H1 (cell line): ENCODE measurements around the gene ZNF260. TPM values are rescaled to one million over a fixed set of nuclear protein-coding genes. Genes with fewer than 3 reads are reported as not detected.

ENCODE experiments used
- ASH2L ChIP-seq: fragments of 200-600, 300-600 bp; sonication (generic); IDR thresholded peaks from one replicate; pipeline ENCODE4 v1.7.1; 2017; ENCODE audit warnings: low read length
- BACH1 ChIP-seq: IDR thresholded peaks from 2 replicates; pipeline ENCODE4 v1.6.1; 2012; ENCODE audit warnings: low read length, improper control_type of control experiment
- CBX5 ChIP-seq: fragments of 300-800, 300-1000 bp; sonication (generic); IDR thresholded peaks from 2 replicates; pipeline ENCODE4 v1.7.1; 2016; ENCODE audit warnings: antibody characterized with exemption, low read length, low read depth
- CREB1 ChIP-seq: IDR thresholded peaks from 2 replicates; pipeline ENCODE4 v1.6.1; 2012; ENCODE audit warnings: inconsistent platforms
- EP300 ChIP-seq, 2 experiments: IDR thresholded peaks; 1 replicate in 1 of 2; 2 replicates in 1 of 2; pipeline ENCODE4 v1.6.1; 2011 to 2012; ENCODE audit warnings: low read depth in 2 of 2, low read length in 2 of 2, mild to moderate bottlenecking in 2 of 2, borderline replicate concordance in 1 of 2, inconsistent platforms in 1 of 2, moderate library complexity in 1 of 2
- FOSL1 ChIP-seq: IDR thresholded peaks from 2 replicates; pipeline ENCODE4 v1.6.1; 2011; ENCODE audit warnings: mild to moderate bottlenecking, low read depth, low read length, moderate library complexity; ENCODE audit not compliant: insufficient read depth
- HDAC2 ChIP-seq, 2 experiments: fragments of 300-600 bp in 1 of 2; sonication (generic) in 1 of 2; IDR thresholded peaks; 2 replicates each; pipeline ENCODE4 v1.6.1; 2011 to 2012; ENCODE audit warnings: low read depth in 2 of 2, low read length in 2 of 2, mild to moderate bottlenecking in 2 of 2, moderate library complexity in 2 of 2, borderline replicate concordance in 1 of 2, inconsistent platforms in 1 of 2
- JUND ChIP-seq: IDR thresholded peaks from 2 replicates; pipeline ENCODE4 v1.6.1; 2011; ENCODE audit warnings: mild to moderate bottlenecking, improper control_type of control experiment, low read length
- KDM1A ChIP-seq: fragments of 200-600, 300-600 bp; sonication (generic); IDR thresholded peaks from 2 replicates; pipeline ENCODE4 v1.7.1; 2016; ENCODE audit warnings: mild to moderate bottlenecking, low read length, borderline replicate concordance
- KDM5A ChIP-seq: fragments of 200-600 bp; IDR thresholded peaks from 2 replicates; pipeline ENCODE4 v1.7.1; 2012; ENCODE audit warnings: mild to moderate bottlenecking, low read length, inconsistent platforms, mixed read lengths
- POLR2A ChIP-seq, 2 experiments: IDR thresholded peaks; 1 replicate in 1 of 2; 2 replicates in 1 of 2; pipeline ENCODE4 v1.6.1; 2011; ENCODE audit warnings: low read depth in 2 of 2, low read length in 2 of 2, mild to moderate bottlenecking in 2 of 2; ENCODE audit errors: control extremely low read depth in 1 of 2
- RAD21 ChIP-seq, 2 experiments: IDR thresholded peaks in 1 of 2; conservative IDR thresholded peaks in 1 of 2; 2 replicates each; pipeline ENCODE4 v1.6.1; 2011; ENCODE audit warnings: low read depth in 2 of 2, low read length in 2 of 2, improper control_type of control experiment in 1 of 2, inconsistent platforms in 1 of 2, mild to moderate bottlenecking in 1 of 2, moderate library complexity in 1 of 2
- SIN3A ChIP-seq, 2 experiments: IDR thresholded peaks in 1 of 2; conservative IDR thresholded peaks in 1 of 2; 2 replicates each; pipeline ENCODE4 v1.6.1; 2011 to 2012; ENCODE audit warnings: low read length in 2 of 2, improper control_type of control experiment in 1 of 2, low read depth in 1 of 2, mild to moderate bottlenecking in 1 of 2
- SP4 ChIP-seq: IDR thresholded peaks from 2 replicates; pipeline ENCODE4 v1.6.1; 2012; ENCODE audit warnings: low read length, inconsistent platforms
- SRF ChIP-seq: IDR thresholded peaks from 2 replicates; pipeline ENCODE4 v1.6.1; 2011; ENCODE audit warnings: mild to moderate bottlenecking, low read depth, low read length, moderate library complexity
- TAF7 ChIP-seq: optimal IDR thresholded peaks from 2 replicates; pipeline ENCODE3; 2011; ENCODE audit warnings: low read depth, mild to moderate bottlenecking, inconsistent platforms, low read length, moderate library complexity, borderline replicate concordance
- TBP ChIP-seq: IDR thresholded peaks from 2 replicates; pipeline ENCODE4 v1.6.1; 2011; ENCODE audit warnings: low read depth, low read length, improper control_type of control experiment
- ZNF274 ChIP-seq: IDR thresholded peaks from 2 replicates; pipeline ENCODE4 v1.7.0; 2012; ENCODE audit warnings: low read length, borderline replicate concordance; ENCODE audit errors: extremely low read depth
- polyA plus RNA-seq, 7 experiments: library from polyadenylated mRNA; depleted of rRNA in 3 of 7; stranded (reverse) in 5 of 7; unstranded in 2 of 7; fragments of >200 nt in 5 of 7; fragments of 200-250 nt in 2 of 7; gene quantifications; 1 replicate in 5 of 7; 2 replicates in 1 of 7; 4 replicates in 1 of 7; pipeline versions ENCODE4 v1.2.1 to v1.2.3, GENCODE V29; 2011 to 2013; ENCODE audit warnings: missing spikeins in 2 of 7, mixed read lengths in 2 of 7
- total RNA-seq: library from RNA; stranded (reverse); fragmentation: NEBNext Ultra II Directional; extraction: Animal tissue kit (Norgen Biotek cat#: 25700); gene quantifications from 2 replicates; pipeline ENCODE4 v1.2.1, GENCODE V29; 2021
- TF ChIP-seq, protein P1 (sequence below): IDR thresholded peaks from 2 replicates; pipeline ENCODE4 v1.6.1; 2012; ENCODE audit warnings: inconsistent platforms
- TF ChIP-seq, protein P2 (sequence below), 3 experiments: IDR thresholded peaks; 1 replicate in 2 of 3; 2 replicates in 1 of 3; pipeline versions ENCODE4 v1.5.1 to v1.6.1; 2011; ENCODE audit warnings: low read length in 3 of 3, mild to moderate bottlenecking in 3 of 3, inconsistent platforms in 2 of 3, low read depth in 1 of 3, moderate library complexity in 1 of 3; ENCODE audit not compliant: insufficient read depth in 1 of 3; ENCODE audit errors: control extremely low read depth in 1 of 3

ZNF260 gene
- total and polyA plus RNA-seq, 2 of the 8 experiments (the other 6 are each of a cell fraction or from before 2014, with no cell fraction given), result 5.5 to 30.7 TPM

DNA sequence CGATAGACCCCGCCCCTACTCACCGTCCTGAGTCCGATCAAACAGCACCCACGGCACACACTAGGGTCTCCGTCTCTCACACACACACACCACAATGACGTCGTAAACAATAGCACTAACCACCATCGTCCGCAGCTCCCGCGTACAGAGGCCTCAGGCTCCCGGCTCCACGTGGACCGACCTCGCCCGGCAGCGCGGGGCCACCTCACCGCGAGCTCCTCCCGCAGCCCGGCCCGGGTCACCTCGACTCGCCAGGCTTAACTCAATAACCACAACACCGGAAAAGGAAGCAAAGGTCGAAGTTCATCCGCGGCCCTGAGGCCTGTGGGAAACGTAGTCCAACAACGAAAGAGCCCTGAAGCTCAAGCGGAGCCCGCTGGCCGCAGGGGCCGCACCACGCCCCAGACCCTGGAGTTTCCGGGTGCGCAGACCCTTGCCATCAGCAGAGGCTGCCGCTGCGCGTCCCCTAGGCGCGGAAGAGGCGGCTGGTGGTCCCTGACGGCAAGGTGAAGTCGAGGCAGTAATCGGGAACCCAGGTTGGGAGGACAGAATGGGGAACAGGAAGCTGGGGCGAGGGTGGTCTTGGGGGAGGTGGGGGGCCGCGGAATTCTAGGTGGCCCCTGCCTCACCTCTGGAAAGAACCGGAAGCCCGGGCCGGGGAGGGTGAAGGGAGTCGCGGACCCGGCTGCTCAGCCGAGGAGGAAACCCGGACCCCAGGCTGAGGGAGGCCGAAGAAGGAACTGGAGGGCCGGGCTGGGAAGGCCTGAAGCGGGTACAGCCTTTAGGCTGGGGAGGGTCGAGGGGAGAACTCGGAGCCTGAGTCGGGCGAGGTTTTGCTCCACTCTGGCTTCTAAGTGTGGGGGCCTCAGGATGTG, 45.2 kb upstream of the ZNF260 start, which contains the start of gene ZNF529 (continued):
- peak in 1 of 2 experiments; percentile 90; a peak in 2 of 4 replicates for TF ChIP-seq SIN3A (conservative IDR thresholded peaks at IDR 0.05 in 1 of 2, IDR thresholded peaks at IDR 0.05 in 1 of 2; ENCODE audit: low read depth in 1 of 2, low read length in 2 of 2)
- no peak for TF ChIP-seq EP300 (IDR thresholded peaks at IDR 0.05; ENCODE audit: borderline replicate concordance in 1 of 2, low read depth in 2 of 2, low read length in 2 of 2)
- TF ChIP-seq, protein P1, sequence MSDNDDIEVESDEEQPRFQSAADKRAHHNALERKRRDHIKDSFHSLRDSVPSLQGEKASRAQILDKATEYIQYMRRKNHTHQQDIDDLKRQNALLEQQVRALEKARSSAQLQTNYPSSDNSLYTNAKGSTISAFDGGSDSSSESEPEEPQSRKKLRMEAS, result peak; percentile 96
- peak in 1 of 2 experiments; percentile 53; a peak in 1 of 4 replicates for TF ChIP-seq HDAC2 (IDR thresholded peaks at IDR 0.05; ENCODE audit: borderline replicate concordance in 1 of 2, low read depth in 2 of 2, low read length in 2 of 2)
- TF ChIP-seq POLR2A (IDR thresholded peaks at IDR 0.05; ENCODE audit: control extremely low read depth in 1 of 2, low read depth in 2 of 2, low read length in 2 of 2), result peak; percentile 90 to 92
- TF ChIP-seq ASH2L, result peak; percentile 54
- TF ChIP-seq TBP, result peak; percentile 72
- TF ChIP-seq TAF7, result peak; percentile 76
- 0 out of 2 replicates have a peak, but pooled peaks have one; percentile 0 for TF ChIP-seq JUND
- TF ChIP-seq SRF, result no peak
- TF ChIP-seq FOSL1, result no peak
- TF ChIP-seq ZNF274, result no peak
- no peak; the same call in 1 of the 2 replicates for TF ChIP-seq KDM5A
- TF ChIP-seq KDM1A, result no peak
- TF ChIP-seq BACH1, result no peak
- no peak; the same call in none of the 2 replicates for TF ChIP-seq CREB1
- no peak for TF ChIP-seq CBX5
- no peak for TF ChIP-seq SP4
- peak; percentile 11 to 20; a peak in 2 of 4 replicates for TF ChIP-seq RAD21 (IDR thresholded peaks at IDR 0.05 in 1 of 2, conservative IDR thresholded peaks at IDR 0.05 in 1 of 2; ENCODE audit: low read depth in 2 of 2, low read length in 2 of 2)
- TF ChIP-seq, protein P2, sequence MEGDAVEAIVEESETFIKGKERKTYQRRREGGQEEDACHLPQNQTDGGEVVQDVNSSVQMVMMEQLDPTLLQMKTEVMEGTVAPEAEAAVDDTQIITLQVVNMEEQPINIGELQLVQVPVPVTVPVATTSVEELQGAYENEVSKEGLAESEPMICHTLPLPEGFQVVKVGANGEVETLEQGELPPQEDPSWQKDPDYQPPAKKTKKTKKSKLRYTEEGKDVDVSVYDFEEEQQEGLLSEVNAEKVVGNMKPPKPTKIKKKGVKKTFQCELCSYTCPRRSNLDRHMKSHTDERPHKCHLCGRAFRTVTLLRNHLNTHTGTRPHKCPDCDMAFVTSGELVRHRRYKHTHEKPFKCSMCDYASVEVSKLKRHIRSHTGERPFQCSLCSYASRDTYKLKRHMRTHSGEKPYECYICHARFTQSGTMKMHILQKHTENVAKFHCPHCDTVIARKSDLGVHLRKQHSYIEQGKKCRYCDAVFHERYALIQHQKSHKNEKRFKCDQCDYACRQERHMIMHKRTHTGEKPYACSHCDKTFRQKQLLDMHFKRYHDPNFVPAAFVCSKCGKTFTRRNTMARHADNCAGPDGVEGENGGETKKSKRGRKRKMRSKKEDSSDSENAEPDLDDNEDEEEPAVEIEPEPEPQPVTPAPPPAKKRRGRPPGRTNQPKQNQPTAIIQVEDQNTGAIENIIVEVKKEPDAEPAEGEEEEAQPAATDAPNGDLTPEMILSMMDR (IDR thresholded peaks at IDR 0.05; ENCODE audit: control extremely low read depth in 1 of 3, insufficient read depth in 1 of 3, low read depth in 1 of 3, low read length in 3 of 3), result peak in 1 of 3 experiments; percentile 14; a peak in 1 of 4 replicates
